NCI-H82 treated with DMSO at 0.1 percent for 48 hours (cell line): Measurements from ENCODE around the gene C15orf39.
"Not testable (repeated sequence)": the region's sequence is repeated elsewhere in the genome, so short reads cannot be mapped to it uniquely, and the experiment has no call there.

Source experiments
- DNase-seq: peaks from one replicate; lab custom pipeline; 2025; ENCODE audit not compliant: unreplicated experiment; lab: John Stamatoyannopoulos, UW

C15orf39 gene

GRCh38 chr15:75230551-75231371, 29.1 kb downstream of the C15orf39 start:
- no peak for DNase-seq

GRCh38 chr15:75231836-75232235, 30.2 kb downstream of the C15orf39 start:
- DNase-seq, result no peak

- no peak for DNase-seq
Measured at GRCh38 chr15:75232252-75232813, 30.7 kb downstream of the C15orf39 start.

- DNase-seq, result no peak
Measured at GRCh38 chr15:75232826-75233503, 31.3 kb downstream of the C15orf39 start.

- no peak for DNase-seq
Measured at GRCh38 chr15:75233504-75234190, 32.0 kb downstream of the C15orf39 start.

- DNase-seq, result no peak
Measured at GRCh38 chr15:75234191-75234810, 32.6 kb downstream of the C15orf39 start.

GRCh38 chr15:75235051-75235673, 33.5 kb downstream of the C15orf39 start:
- no peak for DNase-seq

GRCh38 chr15:75235760-75236729, 34.4 kb downstream of the C15orf39 start:
- no peak for DNase-seq

- DNase-seq, result no peak
Measured at GRCh38 chr15:75237316-75237982, 35.8 kb downstream of the C15orf39 start.

- DNase-seq, result no peak
Measured at GRCh38 chr15:75238150-75238549, 36.5 kb downstream of the C15orf39 start.

- not testable (repeated sequence) for DNase-seq
Measured at GRCh38 chr15:75245741-75246140, 44.1 kb downstream of the C15orf39 start.

- DNase-seq, result not testable (repeated sequence)
Measured at GRCh38 chr15:75248991-75249390, 47.3 kb downstream of the C15orf39 start.

GRCh38 chr15:75249726-75250125, 48.0 kb downstream of the C15orf39 start:
- no peak for DNase-seq

- not testable (repeated sequence) for DNase-seq
Measured at GRCh38 chr15:75251343-75251742, 49.7 kb downstream of the C15orf39 start.

GRCh38 chr15:75252285-75252684, 50.6 kb downstream of the C15orf39 start:
- not testable (repeated sequence) for DNase-seq

- not testable (repeated sequence) for DNase-seq
Measured at GRCh38 chr15:75258034-75258433, 56.4 kb downstream of the C15orf39 start, which contains the start of gene GOLGA6C. GOLGA6C (plus strand) TSS chr15:75258334; CDS start chr15:75258599, 265 bp downstream.

- DNase-seq, result not testable (repeated sequence)
Measured at GRCh38 chr15:75258620-75259343, 57.1 kb downstream of the C15orf39 start.

GRCh38 chr15:75259873-75260272, 58.2 kb downstream of the C15orf39 start:
- DNase-seq, result not testable (repeated sequence)
